Fibroblast of peridontal ligament (primary cell): Measurements from ENCODE around the gene ETHE1.
"Not testable (repeated sequence)": the region's sequence is repeated elsewhere in the genome, so short reads cannot be mapped to it uniquely, and the experiment has no call there.

Source experiments
- DNase-seq: peaks from one replicate; pipeline ENCODE4 v3.0.0-alpha.2; 2010; ENCODE audit errors: extremely low read depth

ETHE1 gene

DNA sequence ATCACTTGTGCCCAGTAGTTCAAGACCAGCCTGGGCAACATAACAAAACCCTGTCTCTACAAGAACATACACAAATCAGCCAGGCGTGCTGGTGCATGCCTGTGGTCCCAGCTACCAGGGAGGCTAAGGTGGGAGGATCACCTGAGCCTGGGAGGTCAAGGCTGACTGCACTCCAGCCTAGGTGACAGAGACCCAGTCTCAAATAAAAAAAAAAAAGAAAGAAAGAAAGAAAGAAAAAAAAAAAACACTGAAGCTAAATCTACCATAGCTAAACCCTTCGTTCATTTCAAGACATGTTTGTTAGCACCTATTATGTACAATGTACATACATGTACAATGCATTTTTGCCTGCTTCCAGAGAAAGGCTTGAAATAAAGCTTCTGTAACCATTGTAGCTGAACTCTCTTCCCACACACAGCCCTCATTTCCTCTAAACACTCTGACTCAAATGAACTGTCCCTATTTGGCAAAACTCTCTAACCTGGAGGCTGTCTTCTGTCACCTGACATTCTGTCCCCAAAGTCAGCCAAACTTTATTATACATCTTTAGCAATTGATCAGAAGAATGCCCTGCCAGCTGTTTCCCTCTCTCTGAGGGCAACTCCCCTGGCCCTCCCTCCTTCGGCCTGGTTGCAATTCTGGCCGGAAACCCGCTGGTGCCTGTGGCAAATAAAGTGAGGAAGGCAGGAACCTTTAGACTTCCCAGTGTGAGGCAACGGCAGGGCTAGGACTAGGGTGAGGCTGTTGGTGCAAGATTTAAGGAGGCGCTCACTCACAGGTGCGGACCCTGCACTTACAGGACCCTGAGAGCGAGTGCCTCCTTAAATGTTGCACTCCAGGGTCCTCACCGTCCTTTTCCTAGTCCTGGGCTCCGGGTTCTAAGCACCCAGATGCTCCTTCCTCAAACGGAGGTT is 1.8 kb downstream of the ETHE1 start:
- peak; percentile 38 for DNase-seq

DNA sequence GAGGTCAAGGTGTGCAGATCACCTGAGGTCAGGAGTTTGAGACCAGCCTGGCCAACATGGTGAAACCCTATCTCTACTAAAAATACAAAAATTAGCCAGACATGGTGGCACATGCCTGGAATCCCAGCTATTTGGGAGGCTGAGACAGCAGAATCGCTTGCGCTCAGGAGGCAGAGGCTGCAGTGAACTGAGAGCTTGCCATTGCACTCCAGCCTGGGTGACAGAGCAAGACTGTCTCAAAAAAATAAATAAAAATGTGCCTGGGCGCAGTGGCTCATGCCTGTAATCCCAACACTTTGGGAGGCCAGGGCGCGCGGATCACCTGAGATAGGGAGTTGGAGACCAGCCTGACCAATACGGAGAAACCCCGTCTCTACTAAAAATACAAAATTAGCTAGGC is 3.3 kb downstream of the ETHE1 start:
- not testable (repeated sequence) for DNase-seq

- no peak for DNase-seq
Measured at GRCh38 chr19:43522929-43523328, 4.1 kb downstream of the ETHE1 start.

DNA sequence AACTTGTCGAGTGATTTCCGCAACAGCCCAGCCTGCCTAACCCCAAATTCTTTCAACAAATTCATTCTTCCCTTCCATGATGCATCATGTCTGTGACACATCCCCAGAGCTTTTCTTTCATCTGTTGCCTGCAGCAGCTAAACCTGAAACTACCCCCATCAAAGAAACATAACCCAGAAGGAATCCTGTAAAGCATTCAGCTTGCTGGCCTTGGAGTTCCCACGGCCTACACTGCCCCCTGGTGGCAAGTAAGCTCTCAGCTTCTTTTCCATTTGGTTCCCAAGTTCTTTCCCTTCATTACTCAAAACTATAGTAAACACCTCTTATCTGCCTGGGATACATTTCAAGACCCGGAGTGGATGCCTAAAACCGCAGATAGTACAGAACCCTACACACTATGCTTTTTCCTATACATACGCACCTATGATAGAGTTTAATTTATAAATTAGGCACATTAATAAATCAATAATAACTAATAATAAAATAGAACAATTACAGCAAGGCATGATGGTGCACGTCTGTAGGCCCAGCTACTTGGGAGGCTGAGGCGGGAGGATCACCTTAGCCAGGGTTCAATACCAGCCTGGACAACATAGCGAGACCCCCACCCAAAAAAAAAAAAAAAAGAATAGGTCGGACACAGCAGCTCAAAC is 7.4 kb downstream of the ETHE1 start:
- DNase-seq = peak; percentile 94

- no peak for DNase-seq
Measured at GRCh38 chr19:43518051-43518450, 8.9 kb downstream of the ETHE1 start.

DNA sequence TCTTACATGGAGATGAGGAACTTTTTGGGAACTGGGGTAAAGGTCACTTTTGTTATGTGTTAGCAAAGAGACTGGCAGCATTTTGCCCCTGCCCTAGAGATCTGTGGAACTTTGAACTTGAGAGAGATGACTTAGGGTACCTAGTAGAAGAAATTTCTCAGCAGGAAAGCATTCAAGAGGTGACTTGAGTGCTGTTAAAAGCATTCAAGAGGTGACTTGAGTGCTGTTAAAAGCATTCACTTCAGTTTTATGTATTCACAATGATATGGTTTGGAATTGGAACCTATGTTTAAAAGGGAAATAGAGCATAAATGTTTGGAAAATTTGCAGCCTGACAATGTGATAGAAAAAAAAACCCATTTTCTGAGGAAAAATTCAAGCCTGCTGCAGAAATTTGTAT is 14.6 kb downstream of the ETHE1 start:
- DNase-seq = not testable (repeated sequence)

DNA sequence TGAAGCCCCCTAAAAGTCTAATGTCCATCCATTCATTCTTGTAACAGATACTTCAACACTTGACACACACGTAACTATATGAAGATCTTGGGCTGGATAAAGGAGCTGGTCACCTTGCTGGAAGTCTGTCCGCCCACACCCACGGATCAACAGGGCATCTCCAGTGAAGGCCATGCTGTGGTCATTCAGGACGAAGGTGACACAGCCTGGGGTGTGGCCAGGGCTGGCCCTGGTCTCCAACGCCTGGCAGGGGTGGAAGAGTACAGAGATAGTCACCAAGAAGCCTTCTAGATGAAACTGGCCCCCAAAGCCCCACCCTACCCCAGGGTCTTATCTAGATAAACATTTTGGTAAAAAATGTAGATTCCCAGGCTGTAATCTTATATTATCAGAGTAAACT is 15.7 kb downstream of the ETHE1 start:
- no peak for DNase-seq

GRCh38 chr19:43510713-43511112 is 16.3 kb downstream of the ETHE1 start:
- no peak for DNase-seq

GRCh38 chr19:43507880-43508279 is 19.1 kb downstream of the ETHE1 start:
- DNase-seq = no peak

DNA sequence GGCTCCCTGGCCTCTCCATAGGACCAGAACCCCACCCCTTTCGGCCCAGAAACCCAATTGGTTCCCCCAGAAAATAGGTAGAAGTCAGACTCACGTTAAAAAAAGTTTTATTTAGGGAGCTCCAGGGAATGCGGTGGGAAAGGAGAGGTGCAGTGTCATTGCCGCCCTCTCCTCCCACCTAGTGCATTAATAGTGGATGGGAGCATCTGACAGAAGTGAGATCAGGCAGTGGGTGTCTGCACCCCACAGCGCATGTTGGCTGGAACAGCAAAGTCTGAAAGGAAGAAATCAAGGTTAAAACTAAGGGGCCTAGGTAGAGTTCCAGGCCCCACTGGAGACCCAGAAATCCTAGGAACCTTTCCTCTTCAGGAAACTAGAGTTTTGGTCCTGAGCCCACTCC is 20.4 kb downstream of the ETHE1 start:
- no peak for DNase-seq

DNA sequence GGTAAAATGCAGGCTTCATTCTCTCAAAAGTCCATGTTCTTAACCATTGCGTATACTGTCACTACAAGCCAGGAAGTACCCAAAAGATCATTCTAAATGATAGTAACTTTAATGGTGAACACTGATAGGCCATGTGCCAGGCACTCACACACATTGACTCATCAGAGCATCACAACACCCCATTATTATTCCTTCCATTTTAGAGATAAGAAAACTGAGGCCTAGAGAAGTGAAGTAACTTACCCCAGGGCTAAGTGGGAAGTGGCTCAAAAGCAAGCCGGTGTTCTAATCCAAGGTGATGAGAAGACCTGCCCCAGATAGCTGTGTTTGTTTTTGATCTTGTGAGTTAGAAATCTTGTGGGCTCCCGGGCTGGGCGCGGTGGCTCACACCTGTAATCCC is 21.1 kb downstream of the ETHE1 start:
- no peak for DNase-seq

- no peak for DNase-seq
Measured at GRCh38 chr19:43505186-43505456, 21.9 kb downstream of the ETHE1 start.

- no peak for DNase-seq
Measured at GRCh38 chr19:43504426-43505185, 22.4 kb downstream of the ETHE1 start, which contains the start of gene PHLDB3. Gene PHLDB3, minus strand, starts transcription at chr19:43504746. Its CDS starts 628 bp downstream, at chr19:43504118.

- peak; percentile 83 for DNase-seq
Measured at GRCh38 chr19:43503501-43504425, 23.2 kb downstream of the ETHE1 start.

DNA sequence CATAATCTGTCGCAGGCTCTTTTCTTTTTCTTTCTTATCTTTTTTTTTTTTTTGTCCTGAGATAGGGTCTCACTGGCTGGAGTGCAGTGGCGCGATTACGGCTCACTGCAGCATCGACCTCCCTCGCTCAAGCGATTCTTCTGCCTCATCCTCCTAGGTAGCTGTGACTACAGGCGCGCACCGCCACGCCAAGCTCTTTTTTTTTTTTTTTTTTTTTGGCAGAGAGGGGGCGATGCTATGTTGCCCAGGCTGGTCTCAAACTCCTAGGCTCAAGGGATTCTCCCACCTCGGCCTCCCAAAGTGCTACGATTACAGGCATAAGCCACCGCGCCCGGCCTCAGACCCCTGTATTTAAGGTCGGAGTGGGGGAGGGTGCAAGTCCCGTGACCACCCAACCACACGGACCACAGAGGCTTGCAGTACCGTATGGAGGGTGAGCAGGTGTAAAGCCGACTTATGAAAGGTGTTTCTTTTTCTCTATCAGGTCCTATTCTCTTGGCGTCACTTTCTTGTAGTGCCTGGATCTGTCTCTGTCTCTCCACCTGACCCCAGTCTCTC is 24.5 kb downstream of the ETHE1 start:
- no peak for DNase-seq

GRCh38 chr19:43501661-43502418 is 25.2 kb downstream of the ETHE1 start:
- DNase-seq = no peak

GRCh38 chr19:43499042-43499441 is 28.0 kb downstream of the ETHE1 start:
- DNase-seq = no peak

DNA sequence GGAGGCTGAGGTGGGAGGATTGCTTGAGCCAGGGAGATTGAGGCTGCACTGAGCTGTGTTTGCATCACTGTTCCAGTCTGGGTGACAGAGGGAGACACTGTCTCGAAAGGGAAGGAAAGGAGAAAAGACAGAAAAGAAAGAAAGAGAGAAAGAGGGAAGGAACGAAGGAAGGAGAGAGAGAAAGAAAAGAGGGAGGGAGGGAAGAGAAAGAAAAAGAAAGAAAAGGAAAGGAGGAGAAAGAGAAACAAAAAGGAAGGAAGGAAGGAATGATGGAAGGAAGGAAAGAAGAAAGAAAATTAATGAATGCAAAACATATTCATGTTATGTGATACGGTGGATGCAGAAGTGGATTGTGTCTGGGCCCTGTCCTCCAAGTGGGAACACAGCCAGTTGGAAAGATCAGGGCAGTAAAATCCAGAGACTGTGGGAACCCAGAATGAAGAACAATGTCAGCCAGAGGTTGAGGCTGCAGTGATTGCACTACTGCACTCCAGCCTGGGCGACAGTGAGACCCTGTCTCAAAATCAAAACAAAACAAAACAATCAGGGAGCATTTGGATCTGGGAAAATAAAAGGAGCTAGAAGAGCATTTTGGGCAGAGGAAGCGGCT is 28.7 kb downstream of the ETHE1 start:
- peak; percentile 26 for DNase-seq

DNA sequence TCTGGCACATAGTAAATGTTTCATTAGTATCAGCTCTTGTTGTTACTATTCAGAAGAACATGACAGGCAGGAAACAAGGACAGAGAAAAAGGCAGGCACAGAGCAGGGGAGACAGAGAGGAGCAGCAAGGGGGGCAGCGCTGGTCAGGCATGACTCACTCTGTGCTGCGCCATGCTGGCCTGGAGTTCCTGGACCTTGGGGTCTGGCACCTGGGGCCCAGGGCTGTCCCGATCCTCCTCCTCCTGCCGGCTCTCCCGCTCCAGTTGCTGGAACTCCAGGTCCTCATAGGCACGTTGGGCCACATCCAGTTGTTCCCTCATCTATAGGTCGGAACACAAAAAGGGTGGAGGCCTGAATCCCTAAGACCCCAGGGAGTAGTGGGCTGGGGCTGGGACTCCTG is 30.0 kb downstream of the ETHE1 start:
- no peak for DNase-seq

DNA sequence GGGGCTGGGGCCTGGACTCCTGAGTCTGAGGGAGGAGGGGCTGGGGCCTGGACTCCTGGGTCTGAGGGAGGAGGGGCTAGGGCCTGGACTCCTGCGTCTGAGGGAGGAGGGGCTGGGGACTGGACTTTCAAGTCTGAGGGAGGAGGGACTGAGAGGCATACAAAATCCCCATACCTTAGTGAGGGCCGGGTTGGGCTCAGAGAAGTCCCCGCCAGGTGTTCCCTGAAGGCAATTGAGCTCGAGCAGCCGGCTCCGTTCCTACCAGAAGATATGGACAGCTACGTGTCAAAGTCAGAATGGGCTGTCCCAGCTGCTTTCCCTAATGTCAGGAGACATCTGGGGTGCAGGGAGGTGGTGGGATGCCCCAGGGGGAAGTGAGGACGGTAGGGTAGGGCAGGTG is 31.9 kb downstream of the ETHE1 start:
- DNase-seq = no peak
